IMR-90 (cell line): Measurements from ENCODE around the gene PAPSS1. TPM values are rescaled to one million over a fixed set of nuclear protein-coding genes. Genes with fewer than 3 reads are reported as not detected.
A peak's percentile ranks its signal among the peaks of the same experiment; 100 is the strongest.

Source experiments
- ATAC-seq: fragments of 200-7000 bp; cut with Tn5 transposase; 2 replicates; pipeline ENCODE4 v1.9.1; 2020; ENCODE audit warnings: low read depth, mild to moderate bottlenecking, moderate library complexity
- BruUV-seq: library from RNA; stranded (reverse); fragments of 400-500 nt; replicated peaks from 2 replicates; lab custom pipeline; 2021; lab: Mats Ljungman, UMichigan
- CTCF ChIA-PET: fragments of 300-600 bp; formaldehyde crosslinking; extraction: SDS; loops from one replicate; lab custom pipeline; 2021; ENCODE audit warnings: antibody characterized with exemption; lab: Yijun Ruan, JAX
- POLR2A ChIA-PET: fragments of 300-600 bp; sonication (Branson Sonifier 250); formaldehyde crosslinking; loops from one replicate; lab custom pipeline; 2022; ENCODE audit warnings: antibody characterized with exemption; ENCODE audit not compliant: unreplicated experiment; lab: Charles Lee
- DNase-seq: peaks from one replicate; pipeline ENCODE4 v3.0.0; 2013
- H2AFZ ChIP-seq: replicated peaks from 2 replicates; pipeline ENCODE3; 2013; ENCODE audit warnings: low read length, mild to moderate bottlenecking; ENCODE audit not compliant: poor library complexity
- H2AK5ac ChIP-seq: 2 replicates; pipeline ENCODE4 v1.6.1; 2013; ENCODE audit warnings: low read depth, low read length, inconsistent platforms
- H2AK9ac ChIP-seq: replicated peaks from 2 replicates; pipeline ENCODE3; 2013; ENCODE audit warnings: mild to moderate bottlenecking, low read depth, low read length, moderate library complexity; ENCODE audit not compliant: poor library complexity
- H2BK120ac ChIP-seq: 2 replicates; pipeline ENCODE4 v1.6.1; 2013; ENCODE audit warnings: low read depth, low read length, inconsistent platforms
- H2BK15ac ChIP-seq: 3 replicates; pipeline ENCODE4 v1.6.1; 2013; ENCODE audit warnings: low read depth, low read length, inconsistent platforms
- H2BK20ac ChIP-seq: 2 replicates; pipeline ENCODE4 v1.6.1; 2013; ENCODE audit warnings: low read depth, mild to moderate bottlenecking, inconsistent platforms, low read length, moderate library complexity
- H2BK5ac ChIP-seq: 2 replicates; pipeline ENCODE4 v1.6.1; 2013; ENCODE audit warnings: mild to moderate bottlenecking, low read depth, low read length, inconsistent platforms; ENCODE audit not compliant: poor library complexity, severe bottlenecking
- H3K14ac ChIP-seq: replicated peaks from 2 replicates; pipeline ENCODE4 v1.6.1; 2013; ENCODE audit warnings: low read depth, low read length, inconsistent platforms
- H3K18ac ChIP-seq: 2 replicates; pipeline ENCODE4 v1.6.1; 2013; ENCODE audit warnings: low read depth, low read length, control low read depth
- H3K23ac ChIP-seq: 2 replicates; pipeline ENCODE4 v1.6.1; 2013; ENCODE audit warnings: low read depth, low read length, inconsistent platforms
- H3K27ac ChIP-seq: 2 replicates; pipeline ENCODE4 v1.5.1; 2013; ENCODE audit warnings: mild to moderate bottlenecking, control low read depth, low read length; ENCODE audit not compliant: insufficient read depth
- H3K27me3 ChIP-seq: 2 replicates; pipeline ENCODE4 v1.6.1; 2013; ENCODE audit warnings: low read length; ENCODE audit not compliant: control insufficient read depth, insufficient read depth
- H3K36me3 ChIP-seq: 2 replicates; pipeline ENCODE4 v1.6.1; 2013; ENCODE audit warnings: low read length, mixed read lengths; ENCODE audit not compliant: control insufficient read depth, insufficient read depth
- H3K4ac ChIP-seq: 2 replicates; pipeline ENCODE4 v1.6.1; 2013; ENCODE audit warnings: low read depth, low read length, inconsistent platforms
- H3K4me1 ChIP-seq: 2 replicates; pipeline ENCODE4 v1.6.1; 2013; ENCODE audit warnings: low read length, mixed read lengths; ENCODE audit not compliant: control insufficient read depth, insufficient read depth
- H3K4me2 ChIP-seq: 2 replicates; pipeline ENCODE4 v1.6.1; 2013; ENCODE audit warnings: low read depth, mild to moderate bottlenecking, control low read depth, low read length, moderate library complexity
- H3K4me3 ChIP-seq: 2 replicates; pipeline ENCODE4 v1.5.1; 2013; ENCODE audit warnings: low read depth, mild to moderate bottlenecking, control low read depth, low read length, moderate library complexity; ENCODE audit not compliant: insufficient read depth
- H3K56ac ChIP-seq: 2 replicates; pipeline ENCODE4 v1.6.1; 2013; ENCODE audit warnings: low read length, inconsistent platforms; ENCODE audit not compliant: insufficient read depth; ENCODE audit errors: extremely low read depth
- H3K79me1 ChIP-seq, 2 experiments: 2 replicates each; pipeline ENCODE4 v1.6.1; 2013; ENCODE audit warnings: low read length in 2 of 2, inconsistent platforms in 1 of 2, low read depth in 1 of 2
- H3K9ac ChIP-seq: 2 replicates; pipeline ENCODE4 v1.6.1; 2013; ENCODE audit warnings: low read depth, low read length, control low read depth
- H3K9me1 ChIP-seq: 2 replicates; pipeline ENCODE4 v1.6.1; 2013; ENCODE audit warnings: low read length, inconsistent platforms; ENCODE audit not compliant: insufficient read depth
- H3K9me3 ChIP-seq: 2 replicates; pipeline ENCODE4 v1.6.1; 2013; ENCODE audit warnings: low read length; ENCODE audit not compliant: control insufficient read depth, insufficient read depth
- H4K20me1 ChIP-seq: 2 replicates; pipeline ENCODE4 v1.6.1; 2013; ENCODE audit warnings: low read length, inconsistent platforms; ENCODE audit not compliant: insufficient read depth
- H4K5ac ChIP-seq: 2 replicates; pipeline ENCODE4 v1.6.1; 2013; ENCODE audit warnings: mild to moderate bottlenecking, low read depth, low read length, control low read depth
- H4K8ac ChIP-seq, 2 experiments: 2 replicates each; pipeline ENCODE4 v1.6.1; 2013; ENCODE audit warnings: low read depth in 2 of 2, low read length in 2 of 2, control low read depth in 1 of 2, inconsistent platforms in 1 of 2
- H4K91ac ChIP-seq: 2 replicates; pipeline ENCODE4 v1.6.1; 2013; ENCODE audit warnings: low read depth, low read length, inconsistent platforms; ENCODE audit not compliant: insufficient read depth
- CEBPB ChIP-seq: IDR thresholded peaks from 2 replicates; pipeline ENCODE4 v1.6.1; 2012; ENCODE audit warnings: low read depth, low read length, improper control_type of control experiment
- CHD1 ChIP-seq: IDR thresholded peaks from 2 replicates; pipeline ENCODE4 v1.6.1; 2012; ENCODE audit warnings: low read depth, low read length, improper control_type of control experiment
- ELK1 ChIP-seq: fragments of 150-350 bp; IDR thresholded peaks from 2 replicates; pipeline ENCODE4 v1.6.1; 2016; ENCODE audit warnings: low read depth, mild to moderate bottlenecking, low read length, moderate library complexity, borderline replicate concordance
- MAZ ChIP-seq: IDR thresholded peaks from 2 replicates; pipeline ENCODE4 v1.6.1; 2012; ENCODE audit warnings: low read depth, mild to moderate bottlenecking, low read length, improper control_type of control experiment, moderate library complexity, borderline replicate concordance
- MXI1 ChIP-seq: IDR thresholded peaks from 2 replicates; pipeline ENCODE4 v1.6.1; 2012; ENCODE audit warnings: low read depth, mild to moderate bottlenecking, low read length, moderate library complexity, borderline replicate concordance
- NFE2L2 ChIP-seq: fragments of 150-350 bp; IDR thresholded peaks from 2 replicates; pipeline ENCODE4 v1.6.1; 2016; ENCODE audit warnings: low read depth, mild to moderate bottlenecking, low read length
- POLR2A ChIP-seq: IDR thresholded peaks from 2 replicates; pipeline ENCODE4 v1.6.1; 2012; ENCODE audit warnings: mild to moderate bottlenecking, low read depth, low read length
- RAD21 ChIP-seq: IDR thresholded peaks from 2 replicates; pipeline ENCODE4 v1.6.1; 2012; ENCODE audit warnings: low read length, improper control_type of control experiment
- RCOR1 ChIP-seq: IDR thresholded peaks from 2 replicates; pipeline ENCODE4 v1.6.1; 2012; ENCODE audit warnings: mild to moderate bottlenecking, low read length, improper control_type of control experiment; ENCODE audit not compliant: insufficient replicate concordance
- USF2 ChIP-seq: fragments of 150-350 bp; IDR thresholded peaks from 2 replicates; pipeline ENCODE4 v1.6.1; 2017; ENCODE audit warnings: mild to moderate bottlenecking, antibody characterized with exemption, low read length, low read depth
- WGBS, 2 experiments: methylation state at CpG; one replicate each; pipeline versions ENCODE4 v1.1.5 to v1.1.7; 2013; ENCODE audit warnings: missing lambda C conversion rate in 2 of 2; ENCODE audit not compliant: insufficient read length in 1 of 2; ENCODE audit errors: extremely low coverage in 2 of 2; 5-methylcytosine and 5-hydroxymethylcytosine counted together
- dilution Hi-C: fragments of 300-500 bp; cut with HindIII; formaldehyde crosslinking; loops from one replicate; pipeline ENCODE4 v1.14.3; 2018; ENCODE audit warnings: low sequenced_read_pairs; ENCODE audit not compliant: unreplicated experiment
- in situ Hi-C: fragments of 300-500 bp; cut with MboI; formaldehyde crosslinking; loops from 3 replicates; pipeline ENCODE4 v1.14.3; 2019; ENCODE audit warnings: low sequenced_read_pairs, inconsistent platforms, mixed read lengths
- intact Hi-C: fragments of 100-400 bp; cut with micrococcal nuclease; formaldehyde crosslinking; loops from 2 replicates; pipeline ENCODE4 v1.10.0; 2022
- polyA plus RNA-seq, 3 experiments: library from polyadenylated mRNA; depleted of rRNA; stranded (reverse); fragments of >200 nt; gene quantifications; 2 replicates each; pipeline ENCODE4 v1.2.3, GENCODE V29; 2012; ENCODE audit warnings: low replicate concordance in 1 of 3
- total RNA-seq: library from RNA; depleted of rRNA; stranded (reverse); fragments of >200 nt; gene quantifications from 2 replicates; pipeline ENCODE4 v1.2.3, GENCODE V29; 2012

Gene PAPSS1
- total and polyA plus RNA-seq, 2 of the 4 experiments (the other 2 are of a cell fraction) = 71.8 to 82.8 TPM

GRCh38 chr4:107701565-107701964 lies 18.5 kb downstream of the PAPSS1 start (continued):
- TF ChIP-seq MAZ = no peak
- TF ChIP-seq POLR2A = no peak
- no peak for TF ChIP-seq RCOR1

- no peak overlapping the region for H4K8ac ChIP-seq
- BruUV-seq = no TSS peak
- H4K91ac ChIP-seq = no peak overlapping the region
- no peak overlapping the region for H2BK5ac ChIP-seq
- H3K9me3 ChIP-seq = peaks cover 2% of the 10 kb centered on the region; the same call in 1 of the 2 replicates
- H3K27me3 ChIP-seq = no peaks in the 10 kb centered on the region
- H3K4me3 ChIP-seq = no peak overlapping the region
- intact Hi-C loops = no loop called here
- peaks cover 11% of the 10 kb centered on the region for H3K36me3 ChIP-seq
- no peak overlapping the region for H3K23ac ChIP-seq
- no peak overlapping the region for H2BK20ac ChIP-seq
- in situ Hi-C loops = no loop called here
- no peak overlapping the region for H3K18ac ChIP-seq
- H3K27ac ChIP-seq = no peak overlapping the region
- CTCF ChIA-PET = no interaction called here
- H3K4me2 ChIP-seq = no peak overlapping the region
- POLR2A ChIA-PET = no interaction called here
- no peak overlapping the region for H3K56ac ChIP-seq
- H3K9me1 ChIP-seq = no peaks in the 10 kb centered on the region
- TF ChIP-seq POLR2A (no peak), RCOR1 (no peak), MXI1 (no peak), NFE2L2 (no peak), RAD21 (no peak), ELK1 (no peak), CEBPB (no peak), CHD1 (no peak), USF2 (no peak)
- dilution Hi-C loops = no loop called here
- no CpG with 5 or more reads among the region's 2 CpGs for WGBS, 2 experiments
- H2AK9ac ChIP-seq = no peak overlapping the region
- no peak overlapping the region for H4K5ac ChIP-seq
- H2BK15ac ChIP-seq = no peak overlapping the region
- H2BK120ac ChIP-seq = no peak overlapping the region
- DNase-seq (peak; percentile 12), ATAC-seq (no peak)
- peaks cover 9 to 10% of the 10 kb centered on the region in 2 experiments; a peak in 3 of 4 replicates for H3K79me1 ChIP-seq
- no peak overlapping the region for H3K9ac ChIP-seq
- H3K4me1 ChIP-seq = no peaks in the 10 kb centered on the region
- H2AK5ac ChIP-seq = no peak overlapping the region
- no peaks in the 10 kb centered on the region for H4K20me1 ChIP-seq
- no peak overlapping the region for H3K14ac ChIP-seq
- H3K4ac ChIP-seq = no peak overlapping the region
- H2AFZ ChIP-seq = no peak overlapping the region
Measured at GRCh38 chr4:107699466-107700206, 20.4 kb downstream of the PAPSS1 start.
